ENCODE results near the gene GTF3C2. TPM values are rescaled to one million over a fixed set of nuclear protein-coding genes. Genes with fewer than 3 reads are reported as not detected.
A peak's percentile ranks its signal among the peaks of the same experiment; 100 is the strongest.

Gene GTF3C2
- total and polyA plus RNA-seq, 10 of the 15 experiments (the other 5 are each of a cell fraction or from before 2014, with no cell fraction given), result 45.9 to 105 (median 80.3) TPM

DNA sequence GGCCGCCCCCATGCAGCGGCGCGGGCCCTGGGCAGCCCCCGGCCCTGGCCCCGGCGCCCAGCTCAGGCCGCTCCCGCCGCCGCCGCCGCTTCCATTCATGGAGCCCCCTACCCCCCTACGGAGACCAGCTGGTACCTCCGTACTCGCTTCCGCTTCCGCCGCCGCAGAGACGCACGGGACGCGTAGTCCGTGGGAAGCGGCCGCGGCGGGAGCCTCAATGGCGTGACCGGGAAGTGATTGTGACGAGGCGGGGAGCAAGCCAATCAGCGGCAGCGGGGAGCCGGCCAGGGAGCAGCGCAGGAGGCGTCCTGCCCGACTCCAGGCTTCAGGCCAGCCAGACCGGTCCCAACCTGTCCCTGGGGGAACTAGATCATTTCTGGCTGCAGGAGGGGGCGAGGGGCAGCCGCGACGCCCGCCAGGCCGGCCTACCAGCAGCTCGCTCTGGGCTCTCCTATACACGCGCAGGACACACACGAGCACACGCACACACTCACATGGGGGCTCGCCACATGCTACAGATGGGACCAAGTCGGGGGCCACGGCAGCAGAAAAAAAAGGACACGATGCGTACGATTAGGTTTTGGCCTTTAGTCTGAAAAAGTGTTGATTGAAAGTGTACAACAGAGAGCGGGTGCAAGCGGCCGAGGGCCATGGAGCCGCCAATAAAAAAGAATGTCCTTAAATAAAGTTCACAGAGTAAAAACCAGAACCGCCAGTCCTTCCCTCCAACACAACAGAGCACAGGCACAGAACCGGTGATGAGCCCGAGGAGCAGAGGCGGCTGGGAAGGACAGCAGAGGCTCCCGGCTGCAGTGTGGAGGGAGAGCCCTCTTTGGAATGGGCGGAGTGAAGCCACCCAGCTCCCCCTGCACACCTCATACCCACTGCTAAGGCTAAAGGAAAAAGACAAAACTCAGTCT, 24.3 kb upstream of the GTF3C2 start, which contains the start of gene ZNF513 (continued):
- TF ChIP-seq, protein P1, sequence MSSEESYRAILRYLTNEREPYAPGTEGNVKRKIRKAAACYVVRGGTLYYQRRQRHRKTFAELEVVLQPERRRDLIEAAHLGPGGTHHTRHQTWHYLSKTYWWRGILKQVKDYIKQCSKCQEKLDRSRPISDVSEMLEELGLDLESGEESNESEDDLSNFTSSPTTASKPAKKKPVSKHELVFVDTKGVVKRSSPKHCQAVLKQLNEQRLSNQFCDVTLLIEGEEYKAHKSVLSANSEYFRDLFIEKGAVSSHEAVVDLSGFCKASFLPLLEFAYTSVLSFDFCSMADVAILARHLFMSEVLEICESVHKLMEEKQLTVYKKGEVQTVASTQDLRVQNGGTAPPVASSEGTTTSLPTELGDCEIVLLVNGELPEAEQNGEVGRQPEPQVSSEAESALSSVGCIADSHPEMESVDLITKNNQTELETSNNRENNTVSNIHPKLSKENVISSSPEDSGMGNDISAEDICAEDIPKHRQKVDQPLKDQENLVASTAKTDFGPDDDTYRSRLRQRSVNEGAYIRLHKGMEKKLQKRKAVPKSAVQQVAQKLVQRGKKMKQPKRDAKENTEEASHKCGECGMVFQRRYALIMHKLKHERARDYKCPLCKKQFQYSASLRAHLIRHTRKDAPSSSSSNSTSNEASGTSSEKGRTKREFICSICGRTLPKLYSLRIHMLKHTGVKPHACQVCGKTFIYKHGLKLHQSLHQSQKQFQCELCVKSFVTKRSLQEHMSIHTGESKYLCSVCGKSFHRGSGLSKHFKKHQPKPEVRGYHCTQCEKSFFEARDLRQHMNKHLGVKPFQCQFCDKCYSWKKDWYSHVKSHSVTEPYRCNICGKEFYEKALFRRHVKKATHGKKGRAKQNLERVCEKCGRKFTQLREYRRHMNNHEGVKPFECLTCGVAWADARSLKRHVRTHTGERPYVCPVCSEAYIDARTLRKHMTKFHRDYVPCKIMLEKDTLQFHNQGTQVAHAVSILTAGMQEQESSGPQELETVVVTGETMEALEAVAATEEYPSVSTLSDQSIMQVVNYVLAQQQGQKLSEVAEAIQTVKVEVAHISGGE (CRISPR knock-in tag; IDR thresholded peaks at IDR 0.05), result no peak
- TF ChIP-seq ATF7 (IDR thresholded peaks at IDR 0.05; ENCODE audit: low read depth), result peak; percentile 67; the same call in 1 of the 2 replicates
- TF ChIP-seq TCF12 (IDR thresholded peaks at IDR 0.05; ENCODE audit: low read depth, low read length), result 0 out of 2 replicates have a peak, but pooled peaks have one; percentile 7
- TF ChIP-seq NFXL1 (IDR thresholded peaks at IDR 0.05; ENCODE audit: borderline replicate concordance), result no peak
- peak; percentile 81 for TF ChIP-seq FOXK2 (IDR thresholded peaks at IDR 0.05)
- TF ChIP-seq, protein P2, sequence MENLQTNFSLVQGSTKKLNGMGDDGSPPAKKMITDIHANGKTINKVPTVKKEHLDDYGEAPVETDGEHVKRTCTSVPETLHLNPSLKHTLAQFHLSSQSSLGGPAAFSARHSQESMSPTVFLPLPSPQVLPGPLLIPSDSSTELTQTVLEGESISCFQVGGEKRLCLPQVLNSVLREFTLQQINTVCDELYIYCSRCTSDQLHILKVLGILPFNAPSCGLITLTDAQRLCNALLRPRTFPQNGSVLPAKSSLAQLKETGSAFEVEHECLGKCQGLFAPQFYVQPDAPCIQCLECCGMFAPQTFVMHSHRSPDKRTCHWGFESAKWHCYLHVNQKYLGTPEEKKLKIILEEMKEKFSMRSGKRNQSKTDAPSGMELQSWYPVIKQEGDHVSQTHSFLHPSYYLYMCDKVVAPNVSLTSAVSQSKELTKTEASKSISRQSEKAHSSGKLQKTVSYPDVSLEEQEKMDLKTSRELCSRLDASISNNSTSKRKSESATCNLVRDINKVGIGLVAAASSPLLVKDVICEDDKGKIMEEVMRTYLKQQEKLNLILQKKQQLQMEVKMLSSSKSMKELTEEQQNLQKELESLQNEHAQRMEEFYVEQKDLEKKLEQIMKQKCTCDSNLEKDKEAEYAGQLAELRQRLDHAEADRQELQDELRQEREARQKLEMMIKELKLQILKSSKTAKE (IDR thresholded peaks at IDR 0.05; ENCODE audit: low read depth, poor library complexity, severe bottlenecking), result no peak
- TF ChIP-seq LARP7 (IDR thresholded peaks at IDR 0.05), result peak; percentile 85
- no peak for TF ChIP-seq PML (IDR thresholded peaks at IDR 0.05; ENCODE audit: low read length)
- TF ChIP-seq CHD2 (IDR thresholded peaks at IDR 0.05; ENCODE audit: borderline replicate concordance, low read depth, low read length), result peak; percentile 74; the same call in 1 of the 2 replicates
- peak; percentile 94 for TF ChIP-seq HDGF (IDR thresholded peaks at IDR 0.05)
- peak; percentile 94 for TF ChIP-seq CREB1 (IDR thresholded peaks at IDR 0.05; ENCODE audit: low read depth)
- no peak for TF ChIP-seq SUZ12 (IDR thresholded peaks at IDR 0.05; ENCODE audit: unreplicated experiment)
- no peak; the same call in 1 of the 2 replicates for TF ChIP-seq PAX5 (IDR thresholded peaks at IDR 0.05; ENCODE audit: borderline replicate concordance, low read depth, low read length)
- peak; percentile 29; the same call in 1 of the 2 replicates for TF ChIP-seq TBL1XR1 (IDR thresholded peaks at IDR 0.05; ENCODE audit: low read depth, low read length)
- no peak for TF ChIP-seq MTA3 (IDR thresholded peaks at IDR 0.05; ENCODE audit: borderline replicate concordance, low read length)
- TF ChIP-seq, protein P3, sequence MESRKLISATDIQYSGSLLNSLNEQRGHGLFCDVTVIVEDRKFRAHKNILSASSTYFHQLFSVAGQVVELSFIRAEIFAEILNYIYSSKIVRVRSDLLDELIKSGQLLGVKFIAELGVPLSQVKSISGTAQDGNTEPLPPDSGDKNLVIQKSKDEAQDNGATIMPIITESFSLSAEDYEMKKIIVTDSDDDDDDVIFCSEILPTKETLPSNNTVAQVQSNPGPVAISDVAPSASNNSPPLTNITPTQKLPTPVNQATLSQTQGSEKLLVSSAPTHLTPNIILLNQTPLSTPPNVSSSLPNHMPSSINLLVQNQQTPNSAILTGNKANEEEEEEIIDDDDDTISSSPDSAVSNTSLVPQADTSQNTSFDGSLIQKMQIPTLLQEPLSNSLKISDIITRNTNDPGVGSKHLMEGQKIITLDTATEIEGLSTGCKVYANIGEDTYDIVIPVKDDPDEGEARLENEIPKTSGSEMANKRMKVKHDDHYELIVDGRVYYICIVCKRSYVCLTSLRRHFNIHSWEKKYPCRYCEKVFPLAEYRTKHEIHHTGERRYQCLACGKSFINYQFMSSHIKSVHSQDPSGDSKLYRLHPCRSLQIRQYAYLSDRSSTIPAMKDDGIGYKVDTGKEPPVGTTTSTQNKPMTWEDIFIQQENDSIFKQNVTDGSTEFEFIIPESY (IDR thresholded peaks at IDR 0.05), result peak; percentile 53; the same call in 1 of the 2 replicates
- TF ChIP-seq, protein P4, sequence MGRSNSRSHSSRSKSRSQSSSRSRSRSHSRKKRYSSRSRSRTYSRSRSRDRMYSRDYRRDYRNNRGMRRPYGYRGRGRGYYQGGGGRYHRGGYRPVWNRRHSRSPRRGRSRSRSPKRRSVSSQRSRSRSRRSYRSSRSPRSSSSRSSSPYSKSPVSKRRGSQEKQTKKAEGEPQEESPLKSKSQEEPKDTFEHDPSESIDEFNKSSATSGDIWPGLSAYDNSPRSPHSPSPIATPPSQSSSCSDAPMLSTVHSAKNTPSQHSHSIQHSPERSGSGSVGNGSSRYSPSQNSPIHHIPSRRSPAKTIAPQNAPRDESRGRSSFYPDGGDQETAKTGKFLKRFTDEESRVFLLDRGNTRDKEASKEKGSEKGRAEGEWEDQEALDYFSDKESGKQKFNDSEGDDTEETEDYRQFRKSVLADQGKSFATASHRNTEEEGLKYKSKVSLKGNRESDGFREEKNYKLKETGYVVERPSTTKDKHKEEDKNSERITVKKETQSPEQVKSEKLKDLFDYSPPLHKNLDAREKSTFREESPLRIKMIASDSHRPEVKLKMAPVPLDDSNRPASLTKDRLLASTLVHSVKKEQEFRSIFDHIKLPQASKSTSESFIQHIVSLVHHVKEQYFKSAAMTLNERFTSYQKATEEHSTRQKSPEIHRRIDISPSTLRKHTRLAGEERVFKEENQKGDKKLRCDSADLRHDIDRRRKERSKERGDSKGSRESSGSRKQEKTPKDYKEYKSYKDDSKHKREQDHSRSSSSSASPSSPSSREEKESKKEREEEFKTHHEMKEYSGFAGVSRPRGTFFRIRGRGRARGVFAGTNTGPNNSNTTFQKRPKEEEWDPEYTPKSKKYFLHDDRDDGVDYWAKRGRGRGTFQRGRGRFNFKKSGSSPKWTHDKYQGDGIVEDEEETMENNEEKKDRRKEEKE (IDR thresholded peaks at IDR 0.05), result peak; percentile 84

Data from GM12878 (cell line).